ENCODE measurements around the gene APLP1. TPM values are rescaled to one million over a fixed set of nuclear protein-coding genes. Genes with fewer than 3 reads are reported as not detected.

Gene APLP1
- total RNA-seq (2021) (2.0 and 2.1 TPM in 2 replicates), Bru-seq, nascent RNA (not detected), BruChase-seq, experiment 1, labeled RNA remaining after a 2-hour chase (not detected), BruChase-seq, experiment 2, labeled RNA remaining after a 6-hour chase (percentile 17 among the genes with signal in this experiment)
- long read RNA-seq, partial matches to known transcripts = 0 of 3 reads
- long read RNA-seq, other reads (novel, unspliced or antisense) = 3 of 3 reads

GRCh38 chr19:35868172-35868822 lies at the start of gene APLP1:
TSS of gene APLP1 (plus strand) at chr19:35868574. CDS start at chr19:35868637, 63 bp downstream.
- Histone ChIP-seq H2AFZ (no peak within 1 kb of the TSS), H3K4me2 (peak within 1 kb of the TSS; percentile 55; the same call in 1 of the 2 replicates), H4K20me1 (ENCODE audit: insufficient read depth) (no peaks in the 10 kb centered on the region), H3K36me3 (ENCODE audit: low read depth) (no peaks in the 10 kb centered on the region), H3K79me2 (ENCODE audit: low read depth) (no peaks in the 10 kb centered on the region), H3F3A (ENCODE audit: insufficient read depth, low read depth) (no peaks in the 10 kb centered on the region), H3K9me2 (ENCODE audit: insufficient read depth) (no peaks in the 10 kb centered on the region), H3K4me1 (replicated peaks; ENCODE audit: insufficient read depth) (no peaks in the 10 kb centered on the region), H3K27ac (no peak within 1 kb of the TSS), H3K4me3 (peak within 1 kb of the TSS; percentile 35; the same call in 1 of the 2 replicates), H3K27me3 (ENCODE audit: insufficient read depth, low read depth) (peaks cover 61% of the 10 kb centered on the region), H3K9me3 (ENCODE audit: insufficient read depth, low read depth) (no peaks in the 10 kb centered on the region)
- ChIA-PET POLR2A (ENCODE audit: unreplicated experiment) (interaction anchor here (0.7 to 0.8 kb wide), 2 partner anchors 140 to 261 kb away, joined by 3 to 15 read pairs; partner anchors contain the start of gene SYNE4), CTCF (no interaction called here)
- intact Hi-C loops (cut with micrococcal nuclease; ENCODE audit: unreplicated experiment) = no loop called here
- peak in 1 of 2 experiments; percentile 69 for DNase-seq
- BruUV-seq (replicated peaks) = no TSS peak
- TF ChIP-seq CTCF (conservative IDR thresholded peaks at IDR 0.05) (no peak), EZH2 (IDR thresholded peaks at IDR 0.05; ENCODE audit: low read depth) (0 out of 2 replicates have a peak, but pooled peaks have one; percentile 90)

GRCh38 chr19:35822579-35822978 lies 45.8 kb upstream of the APLP1 start:
- BruUV-seq (replicated peaks) = no TSS peak
- H3K79me2 ChIP-seq (ENCODE audit: low read depth) = no peaks in the 10 kb centered on the region
- intact Hi-C loops (cut with micrococcal nuclease; ENCODE audit: unreplicated experiment) = no loop called here
- POLR2A ChIA-PET (ENCODE audit: unreplicated experiment) = no interaction called here
- no peak overlapping the region for H3K4me2 ChIP-seq
- no peak overlapping the region for H3K4me3 ChIP-seq
- peaks cover 66% of the 10 kb centered on the region for H3K27me3 ChIP-seq (ENCODE audit: insufficient read depth, low read depth)
- no peaks in the 10 kb centered on the region for H4K20me1 ChIP-seq (ENCODE audit: insufficient read depth)
- H2AFZ ChIP-seq = no peak overlapping the region
- no peak for DNase-seq
- H3K9me3 ChIP-seq (ENCODE audit: insufficient read depth, low read depth) = no peaks in the 10 kb centered on the region
- CTCF ChIA-PET = no interaction called here
- no peaks in the 10 kb centered on the region for H3F3A ChIP-seq (ENCODE audit: insufficient read depth, low read depth)
- no peaks in the 10 kb centered on the region for H3K4me1 ChIP-seq (replicated peaks; ENCODE audit: insufficient read depth)
- H3K27ac ChIP-seq = no peak overlapping the region
- H3K9me2 ChIP-seq (ENCODE audit: insufficient read depth) = no peaks in the 10 kb centered on the region
- H3K36me3 ChIP-seq (ENCODE audit: low read depth) = no peaks in the 10 kb centered on the region
- TF ChIP-seq EZH2 (IDR thresholded peaks at IDR 0.05; ENCODE audit: low read depth) (no peak), CTCF (conservative IDR thresholded peaks at IDR 0.05) (no peak)

GRCh38 chr19:35824150-35824549 lies 44.2 kb upstream of the APLP1 start:
- no peaks in the 10 kb centered on the region for H3K36me3 ChIP-seq (ENCODE audit: low read depth)
- peaks cover 64% of the 10 kb centered on the region for H3K27me3 ChIP-seq (ENCODE audit: insufficient read depth, low read depth)
- no peaks in the 10 kb centered on the region for H3K79me2 ChIP-seq (ENCODE audit: low read depth)
- BruUV-seq (replicated peaks) = no TSS peak
- H3K4me1 ChIP-seq (replicated peaks; ENCODE audit: insufficient read depth) = no peaks in the 10 kb centered on the region
- no peaks in the 10 kb centered on the region for H3K9me3 ChIP-seq (ENCODE audit: insufficient read depth, low read depth)
- DNase-seq = no peak
- no peaks in the 10 kb centered on the region for H4K20me1 ChIP-seq (ENCODE audit: insufficient read depth)
- H3F3A ChIP-seq (ENCODE audit: insufficient read depth, low read depth) = no peaks in the 10 kb centered on the region
- no peak for TF ChIP-seq EZH2 (IDR thresholded peaks at IDR 0.05; ENCODE audit: low read depth)
- TF ChIP-seq CTCF (conservative IDR thresholded peaks at IDR 0.05) = no peak
- no peak overlapping the region for H3K4me2 ChIP-seq
- intact Hi-C loops (cut with micrococcal nuclease; ENCODE audit: unreplicated experiment) = no loop called here
- CTCF ChIA-PET = no interaction called here
- no peaks in the 10 kb centered on the region for H3K9me2 ChIP-seq (ENCODE audit: insufficient read depth)
- POLR2A ChIA-PET (ENCODE audit: unreplicated experiment) = no interaction called here
- H3K4me3 ChIP-seq = no peak overlapping the region
- H2AFZ ChIP-seq = no peak overlapping the region
- H3K27ac ChIP-seq = no peak overlapping the region
